ENCODE measurements around the gene SPEG. TPM values are rescaled to one million over a fixed set of nuclear protein-coding genes. Genes with fewer than 3 reads are reported as not detected.

The SPEG gene
- total RNA-seq, 1 donor from 2014 or later: 76.6 TPM

DNA sequence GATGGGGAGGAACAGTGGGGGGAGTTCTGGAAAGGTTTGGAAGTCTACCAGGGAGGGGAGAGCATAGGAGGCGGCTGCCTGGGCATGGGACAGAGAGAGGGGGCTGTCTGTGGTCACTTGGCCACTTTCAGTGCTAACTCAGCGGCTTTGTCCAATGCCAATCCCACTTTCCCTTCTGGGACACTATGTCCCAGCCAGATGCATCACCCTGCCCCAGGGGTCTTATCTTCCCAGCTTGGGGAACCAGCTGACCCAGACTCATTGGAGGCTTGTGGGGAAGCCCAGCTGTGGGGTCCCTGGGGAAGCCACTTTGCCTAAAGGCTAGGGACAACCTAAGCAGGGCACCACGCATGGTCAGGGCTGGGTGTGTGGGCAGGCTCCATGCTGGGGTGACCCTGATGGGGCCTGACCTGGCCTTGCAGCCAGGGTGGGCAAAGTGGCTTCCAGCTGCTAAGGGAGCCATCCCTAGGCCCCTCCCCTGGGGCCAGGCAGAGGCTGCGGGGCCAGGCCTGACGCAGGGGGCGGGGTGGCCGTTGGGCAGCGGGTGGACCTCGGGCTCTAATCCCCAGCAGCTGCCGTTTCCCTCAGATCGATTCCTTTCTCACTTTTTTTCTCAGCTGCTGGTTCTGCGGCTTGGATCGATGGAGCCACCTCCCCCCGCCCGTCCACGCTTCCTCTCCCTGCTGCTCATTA is 78.0 kb downstream of the SPEG start:
- DNase-seq (ENCODE audit: low spot score): no peak

DNA sequence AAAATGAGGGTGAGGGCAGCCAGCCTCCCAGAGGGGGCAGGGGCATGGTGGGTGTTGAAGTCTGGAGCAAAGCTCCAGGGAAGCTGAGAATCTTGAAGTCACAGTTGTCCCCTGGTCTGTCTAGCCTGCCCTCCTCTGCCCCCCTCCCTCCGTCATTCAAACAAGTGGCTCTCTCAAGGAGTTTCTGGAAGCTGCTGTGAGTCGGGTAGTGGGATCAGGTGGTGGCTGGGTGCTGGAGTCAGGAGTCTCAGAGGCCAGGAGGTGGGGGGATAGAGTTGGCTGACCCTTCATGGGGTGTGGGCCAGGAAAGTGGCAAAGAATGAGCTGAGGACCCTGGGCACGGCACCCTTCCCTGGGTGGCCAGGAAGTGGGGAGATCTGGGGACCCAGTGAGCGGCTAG is 79.1 kb downstream of the SPEG start:
- no peak for DNase-seq (ENCODE audit: low spot score)

DNA sequence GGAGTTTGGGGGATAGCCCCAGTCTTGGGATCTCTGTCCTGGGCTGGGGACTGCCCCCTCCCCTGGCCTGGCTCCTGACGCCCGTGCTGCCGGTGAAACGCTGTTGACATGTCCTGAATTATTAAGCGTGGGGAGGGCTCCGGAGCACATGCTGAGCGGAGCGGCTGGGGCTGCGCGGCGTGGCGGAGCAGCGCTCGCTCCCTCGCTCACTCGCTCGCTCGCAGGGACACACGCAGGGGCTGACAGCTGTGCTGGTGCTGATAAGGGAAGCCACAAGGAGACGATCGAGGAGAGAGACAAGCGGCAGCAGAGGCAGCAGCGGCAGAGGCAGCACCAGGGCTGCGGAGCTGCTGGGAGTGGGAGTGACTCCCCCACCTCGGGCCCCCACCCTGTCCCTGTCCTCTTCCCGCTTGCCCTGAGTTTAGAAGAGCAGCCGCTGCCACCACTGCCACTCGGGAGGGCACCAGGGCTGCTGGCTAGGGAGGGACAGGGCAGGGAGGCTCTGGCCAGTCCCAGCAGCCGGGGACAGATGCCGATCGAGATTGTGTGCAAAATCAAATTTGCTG is 79.6 kb downstream of the SPEG start, which contains the start of gene ASIC4:
ASIC4 (plus strand) TSS at position 287 of the 566 bp plus-strand sequence; CDS start at position 530, 243 bp downstream.
- no peak for DNase-seq (ENCODE audit: low spot score)

DNA sequence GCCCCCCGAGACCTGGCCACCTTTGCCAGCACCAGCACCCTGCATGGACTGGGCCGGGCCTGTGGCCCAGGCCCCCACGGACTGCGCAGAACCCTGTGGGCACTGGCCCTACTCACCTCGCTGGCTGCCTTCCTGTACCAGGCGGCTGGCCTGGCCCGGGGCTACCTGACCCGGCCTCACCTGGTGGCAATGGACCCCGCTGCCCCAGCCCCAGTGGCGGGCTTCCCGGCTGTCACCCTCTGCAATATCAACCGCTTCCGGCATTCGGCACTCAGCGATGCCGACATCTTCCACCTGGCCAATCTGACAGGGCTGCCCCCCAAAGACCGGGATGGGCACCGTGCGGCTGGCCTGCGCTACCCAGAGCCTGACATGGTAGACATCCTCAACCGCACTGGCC is 80.2 kb downstream of the SPEG start:
- no peak for DNase-seq (ENCODE audit: low spot score)

DNA sequence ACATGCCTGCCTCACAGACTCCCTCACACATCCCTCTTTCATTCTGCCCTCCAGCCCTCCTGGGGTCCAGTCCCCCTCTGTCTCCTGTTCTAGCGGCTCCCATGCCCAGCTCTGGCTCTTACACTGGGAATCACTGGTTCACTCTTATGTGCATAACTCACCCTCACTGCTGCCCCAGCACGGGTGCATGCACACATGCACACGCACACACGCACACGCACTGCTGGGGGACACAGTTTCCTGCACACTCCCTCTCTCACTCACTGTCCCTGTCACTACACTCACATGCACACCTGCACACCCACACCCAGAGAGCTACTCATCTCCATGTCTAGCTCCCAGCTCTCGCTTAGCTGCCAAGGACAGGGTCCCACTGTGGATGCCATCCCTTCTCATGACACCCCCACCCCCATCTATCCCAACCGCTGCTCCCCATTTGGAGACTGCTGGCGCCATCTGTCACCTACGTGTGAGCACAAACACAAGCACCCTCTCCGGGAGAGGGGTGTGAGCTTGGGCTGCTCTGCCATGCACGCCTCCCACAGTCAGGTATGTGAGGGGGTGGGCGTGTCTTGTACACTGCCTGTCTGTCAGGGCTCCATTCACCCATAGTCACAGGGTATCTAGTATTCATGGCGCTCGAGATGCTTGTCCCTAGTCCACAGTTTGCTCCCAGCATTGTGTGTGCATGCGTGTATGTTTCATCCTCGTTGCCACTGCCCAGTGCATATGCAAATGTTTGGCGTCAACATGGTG is 81.4 kb downstream of the SPEG start:
- no peak for DNase-seq (ENCODE audit: low spot score)

DNA sequence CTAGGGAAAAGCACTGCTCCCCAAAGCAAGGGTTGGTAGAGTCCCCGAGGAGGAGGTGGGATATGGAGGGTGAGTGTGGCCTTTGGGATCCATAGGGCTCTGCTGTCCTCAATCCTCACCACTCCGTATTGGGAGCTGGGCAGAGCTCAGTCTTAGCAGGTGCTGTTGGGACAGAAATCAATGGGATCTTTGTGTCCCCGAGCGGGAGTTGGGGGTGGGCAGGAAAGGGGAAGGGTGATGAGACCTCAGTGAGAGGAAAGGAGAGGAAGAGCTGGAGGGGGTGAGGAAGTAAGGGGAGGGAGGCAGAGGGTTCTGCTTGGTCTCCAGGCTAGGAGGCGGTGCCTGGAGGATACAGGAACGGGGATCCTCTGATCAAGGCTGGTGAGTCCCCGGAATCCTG is 82.2 kb downstream of the SPEG start:
- DNase-seq (ENCODE audit: low spot score): no peak

DNA sequence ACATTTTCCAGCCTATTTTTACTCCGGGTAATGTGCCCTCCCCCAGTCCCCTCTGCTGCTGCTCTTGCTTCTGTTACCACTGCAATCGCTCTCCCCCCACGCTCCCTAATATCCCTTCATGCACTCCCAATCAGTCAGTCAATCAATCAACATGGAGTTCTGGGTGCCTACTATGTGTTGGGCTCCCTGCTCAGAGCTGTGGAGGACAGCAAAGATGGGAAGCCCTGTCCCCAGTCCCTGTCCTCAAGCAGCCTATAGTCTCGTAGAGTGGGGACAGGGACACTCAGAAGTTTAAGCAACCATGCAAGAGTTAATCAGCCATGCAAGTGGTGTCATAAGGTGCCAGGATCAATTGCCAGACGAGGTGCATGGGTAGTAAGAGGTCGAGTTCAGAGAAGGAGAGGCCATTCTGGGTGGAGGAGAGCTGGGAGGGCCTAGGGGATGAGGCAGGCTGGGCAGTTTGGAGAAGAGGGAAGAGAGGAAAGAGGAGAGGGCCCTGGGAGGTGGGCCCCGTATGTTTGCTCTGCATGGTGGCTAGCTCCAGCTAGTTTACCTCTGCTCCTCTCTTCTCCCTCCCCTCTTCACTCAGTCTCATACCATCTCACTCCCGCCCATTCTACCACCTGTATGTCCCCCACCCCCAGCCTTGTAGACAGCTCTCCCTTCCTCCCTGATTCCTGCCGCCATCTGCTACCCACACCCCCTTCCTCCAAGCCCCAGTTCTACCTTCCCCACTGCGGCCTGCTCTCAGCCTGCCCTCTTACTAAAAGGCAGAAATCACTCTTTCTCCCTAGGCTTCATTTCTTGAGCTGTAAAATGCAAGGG is 83.5 kb downstream of the SPEG start:
- DNase-seq (ENCODE audit: low spot score): no peak

DNA sequence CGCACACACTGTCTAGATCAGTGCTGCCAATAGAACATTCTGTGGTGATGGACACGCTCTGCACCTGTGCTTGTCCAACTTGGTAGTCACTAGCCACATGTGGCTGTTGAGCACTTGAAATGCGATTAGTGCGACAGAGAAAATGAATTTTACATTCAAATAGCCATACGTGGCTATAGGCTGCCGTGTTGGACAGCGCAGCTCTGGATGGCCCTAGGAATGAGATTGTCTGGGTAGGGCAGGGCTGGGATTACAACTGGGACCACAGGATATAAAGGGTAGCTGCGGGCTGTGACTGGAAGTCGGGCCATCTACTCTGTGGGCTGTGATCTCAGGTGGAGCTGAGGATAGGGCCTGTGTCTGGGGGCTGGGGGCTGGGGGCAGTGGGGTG is 84.9 kb downstream of the SPEG start:
- DNase-seq (ENCODE audit: low spot score): no peak

DNA sequence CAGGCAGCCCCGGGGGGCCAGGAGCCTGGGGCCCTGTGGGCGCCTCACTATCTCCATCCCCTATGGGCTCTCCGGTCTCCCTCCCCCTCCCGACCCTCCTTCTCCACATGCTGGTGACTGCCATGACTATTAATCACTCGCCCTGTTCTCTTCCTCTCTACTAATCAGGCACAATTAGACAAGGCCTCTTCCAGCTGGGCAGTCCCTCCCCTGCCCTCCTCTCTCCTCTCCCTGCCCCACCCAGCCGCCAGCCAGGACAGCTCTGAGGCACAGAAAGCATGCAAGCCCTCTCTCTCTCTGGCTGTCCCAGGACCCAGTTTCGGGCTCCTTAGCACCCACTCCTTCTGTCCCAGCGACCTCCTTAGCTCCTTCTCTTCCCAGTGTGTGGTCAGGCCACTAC is 85.4 kb downstream of the SPEG start:
- no peak for DNase-seq (ENCODE audit: low spot score)

DNA sequence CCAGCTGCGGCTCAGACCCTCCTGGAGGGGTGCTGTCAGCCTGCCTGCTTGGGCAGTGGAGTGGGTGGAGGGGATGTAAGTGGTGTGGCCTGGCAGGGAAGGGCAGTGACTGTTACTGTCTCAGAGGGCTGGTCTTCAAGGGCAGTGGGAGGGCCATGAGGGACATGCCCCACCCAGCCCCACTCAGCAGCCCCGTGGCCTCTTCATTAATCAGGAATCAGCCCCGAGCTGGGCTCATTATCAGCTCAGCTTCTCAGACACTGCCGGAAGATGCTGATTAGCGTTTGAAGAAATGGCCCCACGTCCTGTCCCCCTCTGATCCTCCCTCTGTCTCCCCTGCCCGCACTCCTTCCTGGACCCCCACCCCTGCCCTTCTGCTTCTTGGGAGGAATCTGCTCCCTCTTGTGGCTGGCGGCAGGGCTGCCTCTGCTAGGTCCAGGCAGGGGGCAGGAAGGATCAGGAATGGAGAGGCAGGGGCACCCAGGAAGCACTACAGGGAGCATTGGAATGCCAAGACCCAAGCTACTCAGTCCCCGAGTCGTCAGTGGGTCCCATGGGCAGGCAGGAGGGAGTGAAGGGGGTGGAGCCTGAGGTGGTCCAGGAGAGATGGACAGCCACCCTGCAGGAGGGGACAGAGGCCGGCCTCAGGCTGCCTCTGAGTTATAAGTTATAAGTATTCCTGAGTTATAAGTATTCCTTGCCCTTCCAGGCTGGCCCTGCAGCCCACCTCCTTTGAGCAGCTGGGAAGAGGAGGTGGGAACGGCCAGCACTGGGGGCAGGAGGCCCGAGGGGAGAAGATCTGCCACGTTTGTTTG is 86.6 kb downstream of the SPEG start:
- DNase-seq (ENCODE audit: low spot score): no peak

DNA sequence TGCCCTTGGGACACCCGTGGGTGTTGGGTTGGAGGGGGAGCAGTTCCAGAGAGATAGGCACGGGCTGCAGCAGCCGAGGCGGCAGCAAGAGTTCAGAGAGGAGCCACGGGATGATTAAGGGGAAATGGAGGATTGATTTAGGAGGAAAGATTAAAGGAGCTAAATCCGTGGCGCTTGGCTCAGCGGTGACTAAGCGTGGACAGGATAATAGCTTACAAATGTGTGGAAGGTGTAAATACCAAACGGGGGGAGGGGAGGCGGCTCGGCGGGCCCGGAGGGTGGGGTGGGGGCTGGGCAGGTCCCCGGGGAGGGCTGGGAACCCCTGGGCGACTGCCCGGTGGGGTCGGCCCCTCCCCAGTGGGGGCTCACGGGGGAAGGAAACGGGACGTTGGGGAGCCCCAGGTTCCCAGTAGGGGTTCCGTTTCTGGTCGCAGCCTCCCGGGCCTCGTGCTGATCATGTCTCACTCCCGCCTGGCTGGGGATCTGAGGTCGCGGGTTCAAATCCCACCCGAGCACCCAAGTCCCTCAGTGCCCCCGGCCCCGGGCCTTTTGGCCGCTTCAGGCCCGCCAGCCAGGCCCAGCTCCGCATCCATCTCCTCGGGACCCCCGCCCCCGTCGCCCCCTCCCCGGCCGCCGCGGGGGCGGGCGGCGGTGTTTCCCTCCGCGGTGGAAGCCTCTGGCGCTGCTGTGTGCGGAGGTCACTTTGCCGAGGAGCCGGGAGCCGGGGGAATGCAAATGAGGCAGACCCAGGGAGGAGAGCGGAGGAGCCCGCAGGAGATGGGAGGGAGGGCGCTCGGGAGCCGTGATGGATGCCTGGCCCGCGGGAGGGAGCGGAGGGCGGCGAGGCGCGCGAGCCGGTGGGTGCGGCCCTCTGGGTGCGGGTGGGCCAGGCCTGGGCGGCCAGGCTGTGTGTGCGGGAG is 87.7 kb downstream of the SPEG start:
- no peak for DNase-seq (ENCODE audit: low spot score)

DNA sequence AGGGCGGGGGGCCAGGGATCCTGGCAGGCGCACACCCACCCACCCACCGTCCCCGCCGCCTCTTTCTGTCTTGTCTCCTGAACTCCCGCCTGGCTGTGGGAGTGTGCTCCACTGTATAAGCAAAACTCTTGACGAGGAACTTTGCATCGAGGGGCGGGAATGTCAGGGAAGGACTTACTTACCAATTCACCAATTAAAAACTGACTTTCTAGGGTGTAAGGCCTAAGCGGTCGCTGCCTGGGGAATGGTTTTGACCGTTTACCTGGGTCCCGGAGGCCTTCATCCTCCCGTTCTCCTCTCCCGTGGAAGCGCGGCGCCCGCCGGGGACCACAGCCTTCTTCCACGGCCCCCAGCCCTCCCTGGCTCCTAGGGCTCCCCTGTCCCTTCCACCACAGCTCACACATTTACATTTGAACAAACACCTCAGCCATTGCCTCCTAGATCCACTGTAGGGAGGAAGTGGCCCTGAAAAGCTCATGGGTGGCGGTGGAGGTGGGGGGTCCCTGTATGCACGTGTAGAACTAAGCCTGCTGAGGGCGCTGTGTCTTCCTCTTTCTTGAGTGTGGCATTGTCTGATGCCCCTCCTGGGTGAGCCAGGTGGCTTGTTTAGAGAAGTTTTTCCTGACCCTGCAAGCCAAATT is 88.5 kb downstream of the SPEG start:
- DNase-seq (ENCODE audit: low spot score): no peak

DNA sequence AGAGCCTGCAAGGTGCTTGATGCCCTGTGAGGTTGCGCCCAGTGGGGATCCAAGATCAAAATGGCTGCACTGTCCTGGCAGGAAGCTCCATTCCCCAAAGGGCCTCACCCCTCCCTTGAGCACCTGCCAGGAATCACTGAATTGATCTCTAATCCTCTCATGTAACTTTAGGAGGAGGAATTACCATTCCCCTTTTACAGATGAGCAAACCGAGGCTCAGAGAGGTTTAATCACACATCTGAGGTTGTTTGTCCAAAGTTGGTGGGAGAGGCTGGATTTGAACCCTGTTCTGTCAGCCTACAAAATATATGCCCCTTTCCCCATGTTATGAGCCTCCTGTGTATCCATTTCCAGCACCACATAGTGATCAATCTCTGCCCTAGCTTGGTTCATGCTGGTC is 90.2 kb downstream of the SPEG start:
- DNase-seq (ENCODE audit: low spot score): no peak

DNA sequence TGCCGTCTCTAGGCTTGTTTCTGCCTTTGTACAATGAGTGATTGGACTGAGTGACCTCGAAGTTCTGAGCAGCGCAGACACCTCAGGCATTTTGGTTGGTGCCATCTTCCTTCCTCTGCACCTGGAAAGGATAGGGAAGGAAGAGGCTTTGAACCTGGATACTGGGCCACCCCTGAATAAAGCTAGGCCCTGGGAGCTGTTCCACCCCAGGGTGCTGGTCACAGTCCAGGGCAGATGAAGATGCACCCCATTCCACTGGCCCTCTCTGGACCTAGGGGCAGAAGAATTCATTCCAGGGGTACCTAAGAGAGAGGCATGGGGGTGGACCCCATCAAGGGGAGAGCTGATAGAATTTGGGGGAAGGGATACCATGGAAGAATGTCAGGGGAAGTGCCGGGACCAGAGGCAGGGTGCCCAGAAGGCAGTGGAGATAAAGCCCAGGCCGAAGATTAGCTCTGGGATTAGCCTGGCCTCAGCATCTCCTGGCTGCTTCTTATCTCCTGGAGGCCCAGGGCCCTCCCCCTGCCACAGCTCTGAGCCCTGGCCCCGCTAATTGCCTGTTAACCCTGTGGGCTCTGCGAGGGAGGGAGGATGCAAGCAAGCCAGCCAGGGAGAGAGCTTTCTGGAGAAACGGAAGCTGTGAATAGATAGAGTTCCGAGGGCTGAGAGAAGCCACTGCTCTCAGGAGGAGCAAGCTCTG is 91.0 kb downstream of the SPEG start:
- no peak for DNase-seq (ENCODE audit: low spot score)

DNA sequence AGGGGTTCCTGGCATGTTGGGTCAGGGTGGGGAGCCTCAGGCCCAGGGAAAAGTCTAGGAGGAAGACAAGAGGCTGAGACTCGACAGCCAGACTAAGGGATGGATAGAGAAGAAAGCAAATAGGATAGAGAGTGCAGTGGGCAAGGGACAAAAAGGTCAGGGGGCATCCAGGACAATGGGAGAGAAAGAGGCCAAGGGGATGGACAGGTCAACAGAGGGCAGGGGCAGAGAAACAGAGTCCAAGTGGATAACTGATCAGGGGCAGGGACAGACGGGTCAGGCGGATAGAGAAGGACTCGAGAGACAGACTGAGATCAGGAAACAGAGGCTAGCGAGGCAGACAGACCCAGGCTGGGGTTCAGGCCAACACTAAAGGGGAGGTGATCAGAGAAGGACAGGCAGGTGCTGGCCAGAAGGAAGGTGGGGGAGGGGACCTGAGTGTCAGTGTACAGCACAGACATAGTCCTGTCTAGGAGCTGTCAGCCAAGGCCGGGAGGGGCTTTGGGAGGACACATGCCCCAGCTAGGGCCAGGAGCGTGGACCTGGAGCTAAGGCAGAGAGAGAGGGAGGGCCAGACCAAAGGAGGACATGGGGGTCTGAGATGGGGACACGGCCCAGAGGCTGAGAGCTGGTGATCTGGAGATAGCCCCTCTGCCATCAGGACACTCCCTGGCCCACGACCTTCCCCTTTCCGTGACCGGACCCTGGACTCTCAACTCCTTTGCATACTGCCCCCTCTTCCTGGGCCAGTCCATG is 91.9 kb downstream of the SPEG start:
- DNase-seq (ENCODE audit: low spot score): no peak

DNA sequence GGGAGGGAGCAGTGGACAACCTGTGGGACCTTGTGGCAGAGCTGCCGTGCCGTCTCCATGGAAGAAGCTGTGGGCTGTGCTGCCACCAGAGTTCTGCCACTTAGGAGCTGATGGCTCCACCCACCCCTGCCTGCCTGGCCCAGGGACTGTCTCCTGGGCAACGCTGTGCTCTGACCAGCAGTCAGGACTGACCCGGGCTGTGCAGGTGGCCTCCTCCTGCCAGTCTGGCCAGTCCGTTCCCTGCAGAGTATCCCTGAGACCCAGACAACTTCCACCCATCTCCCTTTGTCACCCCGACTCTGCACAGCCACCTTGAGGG is 92.4 kb downstream of the SPEG start:
- DNase-seq (ENCODE audit: low spot score): no peak

DNA sequence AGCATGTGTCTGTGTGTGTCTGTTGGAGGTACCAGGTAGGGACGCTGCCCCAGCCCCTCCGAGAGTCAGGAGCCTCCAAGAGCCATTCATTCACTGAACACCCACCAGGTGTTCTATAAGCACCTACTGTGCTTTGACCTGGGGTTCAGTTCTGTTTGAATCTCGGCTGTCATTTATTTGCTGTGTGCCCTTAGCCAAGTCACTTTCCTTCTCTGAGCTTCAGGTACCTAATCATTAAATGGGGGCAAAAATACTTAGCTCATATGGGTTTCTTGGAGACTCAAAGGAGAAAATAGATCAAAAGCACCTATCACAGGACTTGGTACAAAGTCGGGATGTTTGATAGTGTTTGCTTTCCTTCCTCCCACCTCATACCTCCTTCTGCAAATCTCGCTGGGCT is 92.8 kb downstream of the SPEG start:
- no peak for DNase-seq (ENCODE audit: low spot score)
